Measurements from ENCODE around the gene THOC2. TPM values are rescaled to one million over a fixed set of nuclear protein-coding genes. Genes with fewer than 3 reads are reported as not detected.
"Not testable (repeated sequence)": the region's sequence is repeated elsewhere in the genome, so short reads cannot be mapped to it uniquely, and the experiment has no call there.

The THOC2 gene
- total and polyA plus RNA-seq, 2 of the 8 experiments (the other 6 are each of a cell fraction or from before 2014, with no cell fraction given), result 32.7 to 68.8 TPM

- H2BK5ac ChIP-seq (ENCODE audit: low read depth, low read length); H3K18ac ChIP-seq (ENCODE audit: extremely low read depth, low read length); H3K23ac ChIP-seq (ENCODE audit: insufficient read length); H4K20me1 ChIP-seq (replicated peaks in 1 of 2; ENCODE audit: control insufficient read depth in 1 of 2, insufficient read depth in 2 of 2, low read length in 2 of 2); H2BK120ac ChIP-seq (replicated peaks; ENCODE audit: low read depth, low read length); H2AFZ ChIP-seq (ENCODE audit: low read length); H3K4me2 ChIP-seq (ENCODE audit: insufficient read depth in 1 of 2, low read depth in 2 of 2, low read length in 2 of 2); FAIRE-seq; H4K5ac ChIP-seq (ENCODE audit: insufficient read length, low read depth, low read length); CTCF ChIA-PET (ENCODE audit: partially characterized antibody); H3K56ac ChIP-seq (replicated peaks; ENCODE audit: insufficient read length, low read depth, low read length); H2BK15ac ChIP-seq (ENCODE audit: low read length); H3K23me2 ChIP-seq (ENCODE audit: low read depth, low read length); H4K91ac ChIP-seq (replicated peaks; ENCODE audit: insufficient read length, low read length); H3K4me3 ChIP-seq (ENCODE audit: extremely low read depth in 1 of 4, insufficient read depth in 2 of 4, low read depth in 3 of 4, low read length in 4 of 4); H2BK20ac ChIP-seq (ENCODE audit: low read length); H3K4me1 ChIP-seq (replicated peaks in 1 of 4; ENCODE audit: control insufficient read depth in 3 of 4, insufficient read depth in 4 of 4, low read length in 3 of 4); H3K4ac ChIP-seq (replicated peaks; ENCODE audit: insufficient read length, low read depth, low read length); H4K8ac ChIP-seq (ENCODE audit: extremely low read depth, insufficient read depth, low read length); H3K79me1 ChIP-seq (ENCODE audit: low read depth, low read length); H2BK12ac ChIP-seq (ENCODE audit: low read depth, low read length); H3K27ac ChIP-seq (ENCODE audit: low read depth, low read length); H3K79me2 ChIP-seq (ENCODE audit: control insufficient read depth in 1 of 2, insufficient read depth in 2 of 2, low read length in 2 of 2); H3K27me3 ChIP-seq (replicated peaks in 1 of 4; ENCODE audit: control insufficient read depth in 3 of 4, extremely low read depth in 1 of 4, insufficient read depth in 3 of 4, low read length in 3 of 4); H3K36me3 ChIP-seq (ENCODE audit: control insufficient read depth in 2 of 4, insufficient read depth in 4 of 4, low read length in 3 of 4); DNase-seq (ENCODE audit: low read depth in 1 of 2, low spot score in 2 of 2); H2AK5ac ChIP-seq (ENCODE audit: low read depth, low read length); H3K9ac ChIP-seq (replicated peaks in 1 of 4; ENCODE audit: extremely low read depth in 1 of 4, low read depth in 3 of 4, low read length in 3 of 4); POLR2A ChIA-PET (ENCODE audit: partially characterized antibody); H3K9me3 ChIP-seq (ENCODE audit: insufficient read depth in 2 of 2, low read depth in 1 of 2, low read length in 1 of 2); H3K14ac ChIP-seq (ENCODE audit: insufficient read length): not testable (repeated sequence)
- WGBS, 2 experiments (ENCODE audit: extremely low coverage in 1 of 2, insufficient coverage in 1 of 2, insufficient read length in 1 of 2, insufficient replicate concordance in 2 of 2, low coverage in 1 of 2, low lambda C conversion rate in 2 of 2, missing lambda C conversion rate in 1 of 2), result 91% methylated on average over 9 of the region's 9 CpGs; no CpG with 5 or more reads in 1 of the 2 experiments
Measured at GRCh38 chrX:123656507-123656906, 76.3 kb downstream of the THOC2 start.

- POLR2A ChIA-PET (ENCODE audit: partially characterized antibody), result interaction anchor here (0.6 kb wide), 1 partner anchor 290 kb away, joined by 3 read pairs; no protein-coding TSS in a partner anchor
- H2AK5ac ChIP-seq (ENCODE audit: low read depth, low read length); H2BK12ac ChIP-seq (ENCODE audit: low read depth, low read length); H3K27me3 ChIP-seq (replicated peaks in 1 of 4; ENCODE audit: control insufficient read depth in 3 of 4, extremely low read depth in 1 of 4, insufficient read depth in 3 of 4, low read length in 3 of 4); H2BK120ac ChIP-seq (replicated peaks; ENCODE audit: low read depth, low read length); H4K5ac ChIP-seq (ENCODE audit: insufficient read length, low read depth, low read length); H3K56ac ChIP-seq (replicated peaks; ENCODE audit: insufficient read length, low read depth, low read length); H4K20me1 ChIP-seq (replicated peaks in 1 of 2; ENCODE audit: control insufficient read depth in 1 of 2, insufficient read depth in 2 of 2, low read length in 2 of 2); H2BK15ac ChIP-seq (ENCODE audit: low read length); H3K9ac ChIP-seq (replicated peaks in 1 of 4; ENCODE audit: extremely low read depth in 1 of 4, low read depth in 3 of 4, low read length in 3 of 4); H3K27ac ChIP-seq (ENCODE audit: low read depth, low read length); H3K14ac ChIP-seq (ENCODE audit: insufficient read length); H3K18ac ChIP-seq (ENCODE audit: extremely low read depth, low read length); H3K4me1 ChIP-seq (replicated peaks in 1 of 4; ENCODE audit: control insufficient read depth in 3 of 4, insufficient read depth in 4 of 4, low read length in 3 of 4); H3K36me3 ChIP-seq (ENCODE audit: control insufficient read depth in 2 of 4, insufficient read depth in 4 of 4, low read length in 3 of 4); H3K79me2 ChIP-seq (ENCODE audit: control insufficient read depth in 1 of 2, insufficient read depth in 2 of 2, low read length in 2 of 2); H2AFZ ChIP-seq (ENCODE audit: low read length); H3K79me1 ChIP-seq (ENCODE audit: low read depth, low read length); H3K4ac ChIP-seq (replicated peaks; ENCODE audit: insufficient read length, low read depth, low read length); H3K9me3 ChIP-seq (ENCODE audit: insufficient read depth in 2 of 2, low read depth in 1 of 2, low read length in 1 of 2); H4K91ac ChIP-seq (replicated peaks; ENCODE audit: insufficient read length, low read length); H2BK5ac ChIP-seq (ENCODE audit: low read depth, low read length); H2BK20ac ChIP-seq (ENCODE audit: low read length); FAIRE-seq; CTCF ChIA-PET (ENCODE audit: partially characterized antibody); H3K23me2 ChIP-seq (ENCODE audit: low read depth, low read length); H3K23ac ChIP-seq (ENCODE audit: insufficient read length); H4K8ac ChIP-seq (ENCODE audit: extremely low read depth, insufficient read depth, low read length): not testable (repeated sequence)
- peak in 1 of 2 experiments; percentile 45 for DNase-seq (ENCODE audit: low read depth in 1 of 2, low spot score in 2 of 2)
- WGBS, 2 experiments (ENCODE audit: extremely low coverage in 1 of 2, insufficient coverage in 1 of 2, insufficient read length in 1 of 2, insufficient replicate concordance in 2 of 2, low coverage in 1 of 2, low lambda C conversion rate in 2 of 2, missing lambda C conversion rate in 1 of 2), result 55% methylated on average over 3 of the region's 6 CpGs; no CpG with 5 or more reads in 1 of the 2 experiments
- peak overlapping the region in 3 of 4 experiments; percentile 14 to 37 (median 17); a peak in 2 of 8 replicates for H3K4me3 ChIP-seq (ENCODE audit: extremely low read depth in 1 of 4, insufficient read depth in 2 of 4, low read depth in 3 of 4, low read length in 4 of 4)
- H3K4me2 ChIP-seq (ENCODE audit: insufficient read depth in 1 of 2, low read depth in 2 of 2, low read length in 2 of 2), result peak overlapping the region; percentile 27 to 56
Measured at GRCh38 chrX:123648811-123649181, 84.1 kb downstream of the THOC2 start.
